CD4-positive, alpha-beta T cell treated with Interleukin-15 for 1 hour (primary cell): Measurements from ENCODE around the gene NIPAL4.
"Not testable (repeated sequence)": the region's sequence is repeated elsewhere in the genome, so short reads cannot be mapped to it uniquely, and the experiment has no call there.

Source experiments
- DNase-seq: peaks from one replicate; pipeline ENCODE4 v3.0.0-alpha.2; 2020

Gene NIPAL4

GRCh38 chr5:157459715-157460599, at the start of gene NIPAL4:
Gene NIPAL4, plus strand, starts transcription at chr5:157460213. Its CDS starts 108 bp downstream, at chr5:157460321.
- peak; percentile 42 for DNase-seq

DNA sequence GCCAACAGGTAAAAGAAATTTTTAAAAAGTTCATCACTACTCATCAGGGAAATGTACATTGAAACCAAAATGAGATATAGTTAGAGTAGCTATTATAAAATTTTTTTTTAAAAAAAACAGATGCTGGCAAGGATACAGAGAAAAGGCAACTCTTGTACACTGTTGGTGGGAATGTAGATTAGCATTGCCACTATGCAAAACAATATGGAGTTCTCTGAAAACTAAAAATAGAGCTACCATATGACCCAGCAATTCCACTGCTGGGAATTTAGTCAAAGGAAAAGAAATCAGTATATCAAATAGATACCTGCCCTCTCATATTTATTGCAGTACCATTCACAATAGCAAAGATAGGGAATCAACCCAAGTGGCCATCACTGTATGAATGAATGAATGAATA, 44.2 kb upstream of the NIPAL4 start:
- no peak for DNase-seq

- not testable (repeated sequence) for DNase-seq
These were observed 40.5 kb upstream of the NIPAL4 start for GRCh38 chr5:157419521-157419920.

DNA sequence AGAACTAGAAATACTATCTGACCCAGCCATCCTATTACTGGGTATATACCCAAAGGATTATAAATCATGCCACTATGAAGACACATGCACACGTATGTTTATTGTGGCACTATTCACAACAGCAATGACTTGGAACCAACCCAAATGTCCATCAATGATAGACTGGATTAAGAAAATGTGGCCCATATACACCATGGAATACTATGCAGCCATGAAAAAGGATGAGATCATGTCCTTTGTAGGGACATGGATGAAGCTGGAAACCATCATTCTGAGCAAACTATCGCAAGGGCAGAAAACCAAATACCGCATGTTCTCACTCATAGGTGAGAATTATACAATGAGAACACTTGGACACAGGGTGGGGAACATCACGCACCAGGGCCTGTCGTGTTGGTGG, 30.1 kb upstream of the NIPAL4 start:
- DNase-seq: not testable (repeated sequence)

GRCh38 chr5:157431544-157432200, 28.3 kb upstream of the NIPAL4 start:
- DNase-seq: peak; percentile 30

GRCh38 chr5:157434096-157434495, 25.9 kb upstream of the NIPAL4 start:
- DNase-seq: no peak

DNA sequence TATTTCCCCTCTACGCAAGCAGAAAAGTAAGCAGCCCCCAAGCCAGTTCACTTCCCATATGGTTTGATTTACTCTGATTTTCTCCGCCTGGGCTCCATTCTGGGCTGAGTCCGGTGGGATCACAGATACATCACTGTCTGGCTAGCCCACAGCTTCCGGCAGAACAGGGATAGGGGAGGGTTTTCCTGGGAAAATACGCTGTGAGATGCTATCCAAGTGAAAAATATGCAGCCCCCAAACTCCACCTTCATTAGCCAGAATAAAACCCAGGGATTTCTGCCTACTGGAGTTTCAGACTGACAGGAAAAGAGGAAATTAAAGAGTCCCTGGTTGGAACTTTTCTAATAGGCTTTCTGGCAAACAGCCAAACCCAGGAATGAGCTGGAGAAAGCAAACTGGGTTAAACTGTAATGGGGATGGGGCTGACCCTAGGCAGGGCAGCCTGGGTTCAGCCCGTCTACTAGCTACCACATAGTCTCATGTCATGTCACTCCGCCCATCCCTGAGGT, 16.9 kb upstream of the NIPAL4 start:
- DNase-seq: no peak

DNA sequence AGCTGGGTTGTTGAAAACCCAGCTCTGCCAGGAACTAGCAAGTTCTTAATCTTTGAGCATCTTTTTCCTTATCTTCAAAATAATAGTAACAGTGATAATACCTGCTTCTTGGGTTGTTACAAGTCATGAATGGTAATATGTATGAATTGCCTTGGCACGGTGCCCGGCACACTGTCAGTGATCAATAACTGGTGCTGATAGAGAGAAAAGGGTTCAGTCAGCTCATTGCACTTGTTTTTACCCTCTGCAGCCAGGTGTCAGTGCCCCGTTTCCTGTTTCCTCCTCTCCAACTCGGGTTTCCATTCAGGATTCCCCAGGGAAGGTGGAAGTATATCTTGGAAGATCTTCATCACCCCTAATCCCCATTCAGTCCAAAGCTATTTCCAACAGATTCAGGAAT, 15.8 kb upstream of the NIPAL4 start:
- no peak for DNase-seq

DNA sequence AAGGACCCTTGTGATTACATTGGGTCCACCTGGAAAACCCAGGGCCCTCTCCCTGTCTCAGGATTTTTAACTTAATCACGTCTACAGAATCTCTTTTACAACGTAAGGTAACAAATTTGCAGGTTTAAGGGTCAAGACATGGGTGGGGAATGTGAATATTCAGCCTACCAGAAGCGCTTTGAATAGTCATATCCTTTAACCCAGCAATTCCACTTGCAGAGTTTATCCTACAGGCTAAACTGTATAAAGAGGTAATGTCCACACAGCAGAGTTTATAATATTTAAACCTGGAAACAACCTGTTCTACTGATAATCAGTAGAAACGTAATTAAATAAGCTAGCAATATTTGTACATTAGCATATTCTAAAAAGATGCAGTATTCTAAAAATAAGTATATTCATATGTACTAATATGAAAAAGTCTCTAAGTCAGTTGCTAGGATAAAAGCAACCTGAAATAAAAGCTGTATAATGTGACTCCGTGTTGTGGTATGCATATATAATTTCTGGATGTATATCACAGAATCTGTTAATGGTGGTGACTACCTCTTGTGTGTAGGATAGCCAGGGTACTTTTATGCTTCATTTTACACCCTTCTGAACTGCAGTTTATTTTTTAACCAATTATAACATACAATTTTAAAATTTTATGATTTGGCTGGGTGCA, 14.1 kb upstream of the NIPAL4 start:
- DNase-seq: no peak

- DNase-seq: no peak
These were observed 13.5 kb upstream of the NIPAL4 start for GRCh38 chr5:157446412-157446935.

- no peak for DNase-seq
These were observed 12.8 kb upstream of the NIPAL4 start for GRCh38 chr5:157447201-157447637.

DNA sequence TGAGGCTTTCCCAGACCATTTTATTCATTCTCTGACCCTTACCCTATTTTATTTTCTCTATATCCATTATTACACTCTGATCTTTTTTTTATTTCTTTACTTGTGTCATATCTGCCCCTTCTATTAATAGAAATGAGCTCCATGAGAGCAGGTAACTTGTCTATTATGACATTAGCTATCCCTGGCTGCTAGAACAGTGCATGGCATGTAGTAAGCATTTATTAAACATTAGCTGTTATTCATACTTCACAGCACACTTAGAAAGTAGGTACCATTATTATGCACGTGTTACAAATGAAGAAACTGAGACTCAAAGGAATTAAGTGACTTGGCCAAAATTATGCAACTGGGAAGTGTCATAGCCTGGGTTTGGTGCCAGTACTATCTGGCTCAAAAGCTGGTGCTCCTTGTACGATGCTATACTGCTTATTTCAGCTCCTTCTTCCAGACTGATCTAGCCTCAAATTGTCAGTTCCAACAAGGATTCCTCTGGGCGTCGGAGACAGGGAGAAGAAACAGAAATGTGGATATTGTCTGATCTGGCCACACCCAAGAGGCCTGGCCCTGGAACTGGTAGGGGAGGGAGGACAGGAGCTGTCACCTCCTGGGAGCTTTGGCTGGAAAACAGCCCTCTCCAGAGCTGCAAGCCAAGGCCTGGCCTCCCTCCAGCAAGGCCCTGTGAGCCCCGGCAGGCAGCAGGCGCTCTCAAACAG, 10.8 kb upstream of the NIPAL4 start:
- DNase-seq: no peak

- DNase-seq: no peak
These were observed 10.0 kb upstream of the NIPAL4 start for GRCh38 chr5:157450024-157450423.

DNA sequence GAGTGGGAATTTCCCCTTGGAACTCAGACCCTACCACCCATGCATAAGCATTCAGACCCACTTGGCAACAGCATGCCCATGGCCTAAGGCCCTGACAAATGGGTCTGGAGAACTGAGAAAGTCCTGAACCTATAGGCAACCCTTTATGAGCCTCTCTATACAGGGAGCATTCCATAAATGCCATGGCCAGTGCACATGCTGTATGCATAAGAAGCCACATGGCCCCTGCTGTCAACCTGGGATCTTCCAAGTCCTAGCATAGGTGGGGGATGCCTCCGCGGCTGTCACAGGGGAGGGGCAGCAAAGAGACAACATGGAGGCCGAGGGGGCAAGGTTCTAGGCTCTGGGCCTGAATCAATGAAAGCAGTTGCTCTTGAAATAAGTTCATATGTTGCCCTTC, 8.2 kb upstream of the NIPAL4 start:
- no peak for DNase-seq

DNA sequence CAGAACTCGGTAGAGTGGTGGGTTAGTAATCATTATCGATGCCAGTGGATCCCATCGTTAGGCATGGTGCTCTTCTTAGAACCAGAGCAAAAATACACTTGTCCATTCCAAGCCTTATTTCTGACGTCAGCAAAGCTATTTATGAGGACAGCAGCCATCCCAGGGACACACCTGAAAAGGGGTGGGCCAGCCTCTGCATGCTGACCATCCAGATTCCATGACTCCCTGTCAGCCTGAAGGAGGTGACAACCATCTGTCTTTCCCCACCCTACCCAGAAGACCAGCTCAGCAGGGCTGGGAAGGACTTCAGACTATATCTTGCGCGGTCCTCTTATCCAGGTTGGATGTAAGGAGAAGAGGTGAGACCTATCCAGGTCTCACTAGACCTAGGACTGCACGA, 5.7 kb upstream of the NIPAL4 start:
- DNase-seq: no peak

DNA sequence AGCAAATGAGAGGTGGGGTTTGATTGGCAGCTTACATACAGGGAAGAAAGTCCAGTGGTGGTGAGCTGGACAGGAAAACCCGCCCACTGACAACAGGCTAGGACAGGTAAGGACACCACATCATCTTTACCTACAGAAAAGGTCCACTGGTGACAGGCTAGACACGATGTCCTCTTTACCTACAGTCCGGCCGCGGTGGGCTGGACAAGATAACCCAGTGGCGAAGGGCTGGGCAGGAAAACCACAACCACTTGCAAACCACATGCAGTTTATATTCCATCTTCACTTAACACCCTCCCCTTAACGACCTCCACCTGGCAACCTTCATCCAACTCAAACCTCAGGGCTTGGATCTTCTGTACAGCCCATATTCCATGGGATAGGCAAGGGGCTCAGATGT, 5.0 kb upstream of the NIPAL4 start:
- no peak for DNase-seq

GRCh38 chr5:157456301-157456700, 3.7 kb upstream of the NIPAL4 start:
- DNase-seq: no peak

DNA sequence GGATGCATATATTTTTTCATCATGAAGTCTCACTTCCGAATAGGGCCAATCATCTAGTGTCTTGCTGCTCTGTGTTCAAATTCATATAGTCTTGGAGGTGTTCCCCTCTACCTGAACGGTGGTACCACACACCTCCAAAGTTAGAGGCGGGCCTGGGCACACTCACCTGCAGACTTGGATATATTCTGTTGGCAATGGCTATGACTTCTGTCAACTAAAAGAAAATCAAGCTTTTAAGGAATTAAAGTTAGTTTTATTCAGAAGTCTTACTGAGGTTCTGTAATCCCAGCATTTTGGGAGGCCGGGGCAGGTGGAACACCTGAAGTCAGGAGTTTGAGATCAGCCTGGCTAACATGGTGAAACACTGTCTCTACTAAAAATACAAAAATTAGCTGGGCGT, 2.6 kb upstream of the NIPAL4 start:
- DNase-seq: no peak

GRCh38 chr5:157458835-157459234, 1.2 kb upstream of the NIPAL4 start:
- no peak for DNase-seq

GRCh38 chr5:157460921-157461792, 1.1 kb downstream of the NIPAL4 start:
- DNase-seq: no peak

- no peak for DNase-seq
These were observed 3.1 kb downstream of the NIPAL4 start for GRCh38 chr5:157463081-157463480.
